CD14-positive monocyte (primary cell): Measurements from ENCODE around the gene KRTAP5-7. TPM values are rescaled to one million over a fixed set of nuclear protein-coding genes. Genes with fewer than 3 reads are reported as not detected.

Experiments
- DNase-seq, 3 donors: peaks; one replicate each; pipeline ENCODE4 v3.0.0-alpha.2; 2011 to 2022
- H2AFZ ChIP-seq: 2 replicates; pipeline ENCODE4 v1.6.0; 2012; ENCODE audit warnings: mild to moderate bottlenecking, low read depth, low read length, inconsistent platforms; ENCODE audit not compliant: insufficient read depth, poor library complexity, severe bottlenecking
- H3K27ac ChIP-seq, 2 donors: 1 replicate in 1 of 2; 2 replicates in 1 of 2; pipeline ENCODE4 v1.5.1; 2012 to 2013; ENCODE audit warnings: low read length in 2 of 2, control low read depth in 1 of 2, inconsistent platforms in 1 of 2, low read depth in 1 of 2, mild to moderate bottlenecking in 1 of 2
- H3K27me3 ChIP-seq, 2 donors: one replicate each; pipeline versions ENCODE4 v1.6.0 to v1.6.1; 2011 to 2013; ENCODE audit warnings: low read length in 2 of 2; ENCODE audit not compliant: control insufficient read depth in 2 of 2, insufficient read depth in 2 of 2
- H3K36me3 ChIP-seq, 2 donors: replicated peaks in 1 of 2; 1 replicate in 1 of 2; 2 replicates in 1 of 2; pipeline versions ENCODE4 v1.5.1 to v1.6.1; 2012 to 2013; ENCODE audit warnings: low read length in 2 of 2, control low read depth in 1 of 2, inconsistent platforms in 1 of 2, mild to moderate bottlenecking in 1 of 2; ENCODE audit not compliant: insufficient read depth in 2 of 2, control insufficient read depth in 1 of 2
- H3K4me1 ChIP-seq, 2 donors: 1 replicate in 1 of 2; 2 replicates in 1 of 2; pipeline versions ENCODE4 v1.5.1 to v1.6.1; 2012 to 2013; ENCODE audit warnings: low read length in 2 of 2, control low read depth in 1 of 2, inconsistent platforms in 1 of 2, mild to moderate bottlenecking in 1 of 2, moderate library complexity in 1 of 2; ENCODE audit not compliant: insufficient read depth in 2 of 2, control insufficient read depth in 1 of 2
- H3K4me2 ChIP-seq: replicated peaks from 2 replicates; pipeline ENCODE3; 2012; ENCODE audit warnings: low read length, moderate library complexity, mild to moderate bottlenecking; ENCODE audit not compliant: poor library complexity, severe bottlenecking; ENCODE audit errors: extremely low read depth
- H3K4me3 ChIP-seq, 3 experiments: fragments of 200-600 bp in 1 of 3; sonication (generic) in 1 of 3; replicated peaks in 1 of 3; 1 replicate in 2 of 3; 2 replicates in 1 of 3; pipeline ENCODE4 v1.5.1; 2011 to 2013; ENCODE audit warnings: low read length in 3 of 3, mild to moderate bottlenecking in 3 of 3, control low read depth in 2 of 3, low read depth in 2 of 3, inconsistent platforms in 1 of 3, moderate library complexity in 1 of 3
- H3K79me2 ChIP-seq: 2 replicates; pipeline ENCODE4 v1.6.0; 2012; ENCODE audit warnings: mild to moderate bottlenecking, control low read depth, inconsistent platforms, low read length, moderate library complexity; ENCODE audit not compliant: insufficient read depth
- H3K9ac ChIP-seq: 2 replicates; pipeline ENCODE4 v1.6.0; 2017; ENCODE audit warnings: low read length, mild to moderate bottlenecking; ENCODE audit not compliant: insufficient read depth, poor library complexity, severe bottlenecking
- H3K9me3 ChIP-seq, 2 donors: replicated peaks in 1 of 2; 1 replicate in 1 of 2; 2 replicates in 1 of 2; pipeline versions ENCODE4 v1.5.1 to v1.6.1; 2012 to 2013; ENCODE audit warnings: low read length in 2 of 2, control low read depth in 1 of 2; ENCODE audit not compliant: control insufficient read depth in 1 of 2, insufficient read depth in 1 of 2
- H4K20me1 ChIP-seq: 2 replicates; pipeline ENCODE4 v1.6.0; 2012; ENCODE audit warnings: mild to moderate bottlenecking, low read length, control low read depth, moderate library complexity; ENCODE audit not compliant: insufficient read depth
- H3K27ac Mint-ChIP-seq, 7 donors: one replicate each; pipeline ENCODE4 v1.8.0; 2020; ENCODE audit warnings: mild to moderate bottlenecking in 7 of 7, mixed read lengths in 7 of 7, moderate library complexity in 6 of 7, inconsistent platforms in 2 of 7
- H3K27me3 Mint-ChIP-seq, 3 donors: one replicate each; pipeline ENCODE4 v1.8.0; 2021 to 2022; ENCODE audit warnings: low read depth in 3 of 3, mild to moderate bottlenecking in 3 of 3, mixed read lengths in 3 of 3, moderate library complexity in 3 of 3, inconsistent platforms in 1 of 3
- H3K36me3 Mint-ChIP-seq, 2 donors: one replicate each; pipeline ENCODE4 v1.8.0; 2020; ENCODE audit warnings: mixed read lengths in 2 of 2, inconsistent platforms in 1 of 2, mild to moderate bottlenecking in 1 of 2
- H3K4me1 Mint-ChIP-seq: one replicate; pipeline ENCODE4 v1.8.0; 2020; ENCODE audit warnings: mild to moderate bottlenecking, mixed read lengths
- H3K4me3 Mint-ChIP-seq, 2 donors: one replicate each; pipeline ENCODE4 v1.8.0; 2020; ENCODE audit warnings: mild to moderate bottlenecking in 2 of 2, mixed read lengths in 2 of 2, moderate library complexity in 1 of 2
- H3K9me3 Mint-ChIP-seq, 7 donors: one replicate each; pipeline ENCODE4 v1.8.0; 2020 to 2022; ENCODE audit warnings: mixed read lengths in 7 of 7, mild to moderate bottlenecking in 6 of 7, moderate library complexity in 6 of 7, inconsistent platforms in 2 of 7
- WGBS: methylation state at CpG from one replicate; pipeline ENCODE4 v1.1.5; 2013; ENCODE audit warnings: missing lambda C conversion rate; ENCODE audit not compliant: insufficient coverage; 5-methylcytosine and 5-hydroxymethylcytosine counted together
- intact Hi-C, 2 donors: fragments of 100-400 bp; cut with micrococcal nuclease; formaldehyde crosslinking; loops; one replicate each; pipeline versions ENCODE4 v1.15.0 to v1.15.1; 2023
- polyA plus RNA-seq, 3 donors: library from polyadenylated mRNA; depleted of rRNA in 1 of 3; unstranded in 2 of 3; stranded (reverse) in 1 of 3; fragments of 300-500 nt in 2 of 3; fragments of >200 nt in 1 of 3; fragmentation: Illumina TruSeq in 2 of 3; gene quantifications; 1 replicate in 2 of 3; 2 replicates in 1 of 3; pipeline ENCODE4 v1.2.3, GENCODE V29; 2012 to 2021
- TF ChIP-seq, protein P1 (sequence below): fragments of 200-600 bp; IDR thresholded peaks from one replicate; pipeline ENCODE4 v1.8.0; 2022; ENCODE audit warnings: antibody characterized with exemption, mild to moderate bottlenecking

KRTAP5-7 gene
- polyA plus RNA-seq, 3 donors: 0.05 TPM; not detected in 2

DNA sequence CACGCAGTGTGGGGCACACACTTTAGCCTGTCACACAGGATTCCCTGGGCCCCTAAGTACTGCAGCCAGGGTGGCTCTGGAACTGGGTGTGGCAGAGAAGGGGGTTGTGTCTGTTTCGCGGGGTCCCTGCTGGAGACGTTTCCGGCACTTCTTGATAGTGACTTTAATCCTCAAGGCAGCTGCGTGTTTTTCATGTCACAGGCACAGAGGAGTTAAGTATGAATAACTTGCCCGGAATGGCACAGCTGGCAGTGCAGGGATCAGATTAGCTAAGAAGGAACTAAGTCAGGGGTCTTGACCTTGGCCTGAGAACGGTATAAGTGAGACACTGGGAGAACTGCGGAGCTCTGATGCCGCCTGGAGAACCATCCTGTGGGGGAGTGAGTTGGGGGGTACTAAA lies 7.5 kb upstream of the KRTAP5-7 start:
- H3K4me2 ChIP-seq: no peak overlapping the region
- no peak overlapping the region for H3K4me3 Mint-ChIP-seq
- H3K4me1 ChIP-seq: no peaks in the 10 kb centered on the region
- H3K36me3 ChIP-seq: no peaks in the 10 kb centered on the region
- H2AFZ ChIP-seq: no peak overlapping the region
- no peaks in the 10 kb centered on the region for H4K20me1 ChIP-seq
- no peaks in the 10 kb centered on the region for H3K79me2 ChIP-seq
- peaks cover 0 to 7% (median 0%) of the 10 kb centered on the region in 7 donors for H3K9me3 Mint-ChIP-seq
- no peaks in the 10 kb centered on the region for H3K27me3 Mint-ChIP-seq
- no peaks in the 10 kb centered on the region for H3K4me1 Mint-ChIP-seq
- TF ChIP-seq, protein P1, sequence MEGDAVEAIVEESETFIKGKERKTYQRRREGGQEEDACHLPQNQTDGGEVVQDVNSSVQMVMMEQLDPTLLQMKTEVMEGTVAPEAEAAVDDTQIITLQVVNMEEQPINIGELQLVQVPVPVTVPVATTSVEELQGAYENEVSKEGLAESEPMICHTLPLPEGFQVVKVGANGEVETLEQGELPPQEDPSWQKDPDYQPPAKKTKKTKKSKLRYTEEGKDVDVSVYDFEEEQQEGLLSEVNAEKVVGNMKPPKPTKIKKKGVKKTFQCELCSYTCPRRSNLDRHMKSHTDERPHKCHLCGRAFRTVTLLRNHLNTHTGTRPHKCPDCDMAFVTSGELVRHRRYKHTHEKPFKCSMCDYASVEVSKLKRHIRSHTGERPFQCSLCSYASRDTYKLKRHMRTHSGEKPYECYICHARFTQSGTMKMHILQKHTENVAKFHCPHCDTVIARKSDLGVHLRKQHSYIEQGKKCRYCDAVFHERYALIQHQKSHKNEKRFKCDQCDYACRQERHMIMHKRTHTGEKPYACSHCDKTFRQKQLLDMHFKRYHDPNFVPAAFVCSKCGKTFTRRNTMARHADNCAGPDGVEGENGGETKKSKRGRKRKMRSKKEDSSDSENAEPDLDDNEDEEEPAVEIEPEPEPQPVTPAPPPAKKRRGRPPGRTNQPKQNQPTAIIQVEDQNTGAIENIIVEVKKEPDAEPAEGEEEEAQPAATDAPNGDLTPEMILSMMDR: no peak
- H3K9ac ChIP-seq: no peak overlapping the region
- no peak for DNase-seq
- 92% methylated on average over 10 of the region's 10 CpGs for WGBS
- no peaks in the 10 kb centered on the region for H3K36me3 Mint-ChIP-seq
- H3K27ac Mint-ChIP-seq: no peak overlapping the region
- H3K27ac ChIP-seq: no peak overlapping the region
- H3K9me3 ChIP-seq: no peaks in the 10 kb centered on the region
- intact Hi-C loops: no loop called here
- H3K4me3 ChIP-seq: no peak overlapping the region
- H3K27me3 ChIP-seq: no peaks in the 10 kb centered on the region

DNA sequence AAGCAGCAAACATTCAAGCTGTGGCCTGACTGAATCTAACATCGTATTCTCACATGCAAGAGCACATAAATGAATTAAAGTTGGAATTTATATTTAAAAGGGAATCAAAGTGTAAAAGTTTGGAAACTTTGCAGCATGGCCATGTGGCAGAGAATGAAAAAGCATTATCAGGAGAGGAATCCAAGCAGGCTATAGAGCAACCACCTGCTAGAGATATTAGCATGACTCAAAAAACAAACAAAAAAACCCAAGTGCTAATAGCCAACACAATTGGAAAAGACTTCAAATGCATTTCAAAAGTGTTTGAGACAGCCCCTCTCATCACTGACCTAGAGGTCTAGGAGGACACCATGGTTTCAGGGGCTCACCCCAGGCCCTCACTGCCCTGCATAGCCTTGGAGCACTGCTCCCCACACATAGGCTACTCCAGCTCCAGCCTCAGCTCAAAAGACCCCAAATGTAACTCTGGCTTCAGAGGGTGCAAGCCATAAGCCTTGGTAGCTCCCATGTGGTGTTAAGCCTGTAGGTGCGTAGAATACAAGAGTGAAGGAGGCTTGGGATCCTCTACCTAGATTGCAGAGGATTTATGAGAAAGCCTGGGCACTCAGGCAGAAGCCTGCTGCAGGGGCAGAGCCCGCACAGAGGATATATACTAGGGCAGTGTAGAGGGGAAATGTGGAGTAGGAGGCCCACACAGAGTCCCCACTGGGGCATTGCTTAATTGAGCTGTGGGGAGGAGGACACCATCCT lies 1.7 kb upstream of the KRTAP5-7 start:
- no peaks in the 10 kb centered on the region for H3K9me3 ChIP-seq
- no peaks in the 10 kb centered on the region for H3K4me1 Mint-ChIP-seq
- no peak overlapping the region for H3K4me2 ChIP-seq
- no peaks in the 10 kb centered on the region for H3K27me3 ChIP-seq
- no peaks in the 10 kb centered on the region for H3K79me2 ChIP-seq
- no peak overlapping the region for H3K27ac Mint-ChIP-seq
- no peak overlapping the region for H3K9ac ChIP-seq
- no peak overlapping the region for H2AFZ ChIP-seq
- WGBS: 92% methylated on average over 2 of the region's 3 CpGs
- no peak overlapping the region for H3K4me3 Mint-ChIP-seq
- H4K20me1 ChIP-seq: no peaks in the 10 kb centered on the region
- H3K4me3 ChIP-seq: no peak overlapping the region
- H3K36me3 Mint-ChIP-seq: no peaks in the 10 kb centered on the region
- peaks cover 2 to 6% (median 2%) of the 10 kb centered on the region in 3 donors for H3K27me3 Mint-ChIP-seq
- no peak for DNase-seq
- TF ChIP-seq, protein P1: no peak
- H3K27ac ChIP-seq: no peak overlapping the region
- H3K9me3 Mint-ChIP-seq: peaks cover 0 to 6% (median 0%) of the 10 kb centered on the region in 7 donors
- intact Hi-C loops: no loop called here
- no peaks in the 10 kb centered on the region for H3K4me1 ChIP-seq
- H3K36me3 ChIP-seq: no peaks in the 10 kb centered on the region
